ENCODE data around the gene TUBAL3. TPM values are rescaled to one million over a fixed set of nuclear protein-coding genes. Genes with fewer than 3 reads are reported as not detected.
A peak's percentile ranks its signal among the peaks of the same experiment; 100 is the strongest.

TUBAL3 gene
- total and polyA plus RNA-seq, 2 of the 4 experiments (the other 2 are of a cell fraction) = not detected

GRCh38 chr10:5369362-5370158 lies 35.1 kb downstream of the TUBAL3 start:
- Histone ChIP-seq H2BK5ac (ENCODE audit: low read depth, low read length, poor library complexity, severe bottlenecking) (peak overlapping the region; percentile 58), H4K91ac (ENCODE audit: insufficient read depth, low read depth, low read length) (no peak overlapping the region), H4K5ac (ENCODE audit: low read depth, low read length) (no peak overlapping the region), H4K8ac (ENCODE audit: low read depth in 2 of 2, low read length in 2 of 2) (no peak overlapping the region), H3K4me1 (ENCODE audit: control insufficient read depth, insufficient read depth, low read length) (no peaks in the 10 kb centered on the region), H3K27me3 (ENCODE audit: control insufficient read depth, insufficient read depth, low read length) (peaks cover 4% of the 10 kb centered on the region), H2BK15ac (ENCODE audit: low read depth, low read length) (no peak overlapping the region), H3K56ac (ENCODE audit: extremely low read depth, insufficient read depth, low read length) (no peak overlapping the region), H3K9me1 (ENCODE audit: insufficient read depth, low read length) (no peaks in the 10 kb centered on the region), H2BK120ac (ENCODE audit: low read depth, low read length) (no peak overlapping the region), H3K4me2 (ENCODE audit: low read depth, low read length) (no peak overlapping the region), H3K18ac (ENCODE audit: low read depth, low read length) (no peak overlapping the region), H2BK20ac (ENCODE audit: low read depth, low read length) (no peak overlapping the region), H2AK5ac (ENCODE audit: low read depth, low read length) (no peak overlapping the region), H3K23ac (ENCODE audit: low read depth, low read length) (no peak overlapping the region), H3K14ac (replicated peaks; ENCODE audit: low read depth, low read length) (no peak overlapping the region), H3K9ac (ENCODE audit: low read depth, low read length) (no peak overlapping the region), H2AK9ac (replicated peaks; ENCODE audit: low read depth, low read length, poor library complexity) (no peak overlapping the region), H3K9me3 (ENCODE audit: control insufficient read depth, insufficient read depth, low read length) (peaks cover 2% of the 10 kb centered on the region; the same call in 1 of the 2 replicates), H3K27ac (ENCODE audit: insufficient read depth, low read length) (no peak overlapping the region), H2AFZ (replicated peaks; ENCODE audit: low read length, poor library complexity) (no peak overlapping the region), H3K79me1 (ENCODE audit: low read depth in 1 of 2, low read length in 2 of 2) (no peaks in the 10 kb centered on the region), H4K20me1 (ENCODE audit: insufficient read depth, low read length) (no peaks in the 10 kb centered on the region), H3K36me3 (ENCODE audit: control insufficient read depth, insufficient read depth, low read length) (no peaks in the 10 kb centered on the region), H3K4me3 (ENCODE audit: insufficient read depth, low read depth, low read length) (no peak overlapping the region), H3K4ac (ENCODE audit: low read depth, low read length) (no peak overlapping the region)
- ATAC-seq (ENCODE audit: low read depth) (no peak), DNase-seq (no peak)
- intact Hi-C loops (cut with micrococcal nuclease) = no loop called here
- CTCF ChIA-PET = no interaction called here
- TF ChIP-seq FOS (IDR thresholded peaks at IDR 0.05; ENCODE audit: low read depth, low read length) (no peak), CEBPB (IDR thresholded peaks at IDR 0.05; ENCODE audit: low read depth, low read length) (no peak), MAZ (IDR thresholded peaks at IDR 0.05; ENCODE audit: borderline replicate concordance, low read depth, low read length) (no peak), CHD1 (IDR thresholded peaks at IDR 0.05; ENCODE audit: low read depth, low read length) (no peak), POLR2A (IDR thresholded peaks at IDR 0.05; ENCODE audit: low read depth, low read length) (no peak)
- in situ Hi-C loops (cut with MboI; ENCODE audit: low sequenced_read_pairs) = no loop called here
- BruUV-seq (replicated peaks) = no TSS peak
- WGBS, 2 experiments (ENCODE audit: extremely low coverage in 2 of 2, insufficient read length in 1 of 2) = 77% methylated on average over 5 of the region's 16 CpGs; no CpG with 5 or more reads in 1 of the 2 experiments
- POLR2A ChIA-PET (ENCODE audit: unreplicated experiment) = no interaction called here
- dilution Hi-C loops (cut with HindIII; ENCODE audit: low sequenced_read_pairs, unreplicated experiment) = no loop called here
